GM19023 (cell line): ENCODE results near the gene TACC3.

Source experiments
- ATAC-seq: cut with Tn5 transposase; IDR thresholded peaks from one replicate; pipeline ENCODE4 v1.9.1; 2021; ENCODE audit warnings: mild to moderate bottlenecking, moderate library complexity; ENCODE audit not compliant: unreplicated experiment

TACC3 gene

GRCh38 chr4:1788254-1788973 lies 67.1 kb downstream of the TACC3 start:
- no peak for ATAC-seq

GRCh38 chr4:1789552-1789951 lies 68.2 kb downstream of the TACC3 start:
- ATAC-seq = no peak

- ATAC-seq = no peak
Observed at GRCh38 chr4:1790005-1790404, 68.7 kb downstream of the TACC3 start.

GRCh38 chr4:1792158-1792831 lies 71.0 kb downstream of the TACC3 start:
- ATAC-seq = no peak

GRCh38 chr4:1792832-1793495 lies 71.6 kb downstream of the TACC3 start, which contains the start of gene FGFR3:
Gene FGFR3 (plus strand): TSS chr4:1793293. CDS start chr4:1793935, 642 bp downstream.
- peak; percentile 57 for ATAC-seq

GRCh38 chr4:1793496-1793840 lies 72.1 kb downstream of the TACC3 start:
- peak; percentile 21 for ATAC-seq

GRCh38 chr4:1793940-1794808 lies 72.9 kb downstream of the TACC3 start:
- ATAC-seq = no peak
